Parathyroid adenoma (tissue), 2 donors: ENCODE results near the gene VPS4B.
A peak's percentile ranks its signal among the peaks of the same experiment; 100 is the strongest.

Experiments
- H2AFZ ChIP-seq: fragments of 300-600 bp; sonication (generic); one replicate; pipeline ENCODE4 v1.7.0; 2017; ENCODE audit warnings: antibody characterized with exemption, mild to moderate bottlenecking
- H3K27ac ChIP-seq: fragments of 300-600 bp; sonication (generic); one replicate; pipeline ENCODE4 v1.7.0; 2017
- H3K27me3 ChIP-seq: fragments of 300-600 bp; sonication (generic); one replicate; pipeline ENCODE4 v1.7.0; 2017; ENCODE audit warnings: low read length; ENCODE audit not compliant: control insufficient read depth, insufficient read depth
- H3K36me3 ChIP-seq: fragments of 300-600 bp; sonication (generic); one replicate; pipeline ENCODE4 v1.7.0; 2017; ENCODE audit warnings: low read length; ENCODE audit not compliant: control insufficient read depth, insufficient read depth
- H3K4me1 ChIP-seq: fragments of 300-600 bp; sonication (generic); one replicate; pipeline ENCODE4 v1.7.0; 2017; ENCODE audit warnings: control low read depth
- H3K4me2 ChIP-seq: fragments of 300-600 bp; sonication (generic); one replicate; pipeline ENCODE4 v1.7.0; 2017; ENCODE audit warnings: low read length
- H3K4me3 ChIP-seq: fragments of 300-600 bp; sonication (generic); one replicate; pipeline ENCODE4 v1.7.0; 2017; ENCODE audit warnings: low read depth, low read length
- H3K79me2 ChIP-seq: fragments of 300-600 bp; sonication (generic); one replicate; pipeline ENCODE4 v1.7.0; 2017; ENCODE audit warnings: control low read depth
- H3K9ac ChIP-seq: fragments of 300-600 bp; sonication (generic); one replicate; pipeline ENCODE4 v1.7.0; 2017; ENCODE audit warnings: mild to moderate bottlenecking
- H3K9me3 ChIP-seq: fragments of 300-600 bp; sonication (generic); one replicate; pipeline ENCODE4 v1.7.0; 2017; ENCODE audit warnings: low read length; ENCODE audit not compliant: control insufficient read depth
- TF ChIP-seq, protein P1 (sequence below): fragments of 300-600 bp; sonication (generic); IDR thresholded peaks from one replicate; pipeline ENCODE4 v1.7.0; 2017; ENCODE audit warnings: antibody characterized with exemption, mild to moderate bottlenecking
- donor health status: primary hyperparathyroidism.

The VPS4B gene

GRCh38 chr18:63342206-63342605, 80.1 kb downstream of the VPS4B start:
- Histone ChIP-seq H3K27me3 (no peaks in the 10 kb centered on the region), H3K36me3 (no peaks in the 10 kb centered on the region), H3K4me2 (no peak overlapping the region), H3K4me3 (no peak overlapping the region), H3K4me1 (no peaks in the 10 kb centered on the region), H3K79me2 (no peaks in the 10 kb centered on the region), H3K9ac (no peak overlapping the region), H3K27ac (no peak overlapping the region), H3K9me3 (no peaks in the 10 kb centered on the region), H2AFZ (no peak overlapping the region)
- TF ChIP-seq, protein P1, sequence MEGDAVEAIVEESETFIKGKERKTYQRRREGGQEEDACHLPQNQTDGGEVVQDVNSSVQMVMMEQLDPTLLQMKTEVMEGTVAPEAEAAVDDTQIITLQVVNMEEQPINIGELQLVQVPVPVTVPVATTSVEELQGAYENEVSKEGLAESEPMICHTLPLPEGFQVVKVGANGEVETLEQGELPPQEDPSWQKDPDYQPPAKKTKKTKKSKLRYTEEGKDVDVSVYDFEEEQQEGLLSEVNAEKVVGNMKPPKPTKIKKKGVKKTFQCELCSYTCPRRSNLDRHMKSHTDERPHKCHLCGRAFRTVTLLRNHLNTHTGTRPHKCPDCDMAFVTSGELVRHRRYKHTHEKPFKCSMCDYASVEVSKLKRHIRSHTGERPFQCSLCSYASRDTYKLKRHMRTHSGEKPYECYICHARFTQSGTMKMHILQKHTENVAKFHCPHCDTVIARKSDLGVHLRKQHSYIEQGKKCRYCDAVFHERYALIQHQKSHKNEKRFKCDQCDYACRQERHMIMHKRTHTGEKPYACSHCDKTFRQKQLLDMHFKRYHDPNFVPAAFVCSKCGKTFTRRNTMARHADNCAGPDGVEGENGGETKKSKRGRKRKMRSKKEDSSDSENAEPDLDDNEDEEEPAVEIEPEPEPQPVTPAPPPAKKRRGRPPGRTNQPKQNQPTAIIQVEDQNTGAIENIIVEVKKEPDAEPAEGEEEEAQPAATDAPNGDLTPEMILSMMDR: peak; percentile 22

DNA sequence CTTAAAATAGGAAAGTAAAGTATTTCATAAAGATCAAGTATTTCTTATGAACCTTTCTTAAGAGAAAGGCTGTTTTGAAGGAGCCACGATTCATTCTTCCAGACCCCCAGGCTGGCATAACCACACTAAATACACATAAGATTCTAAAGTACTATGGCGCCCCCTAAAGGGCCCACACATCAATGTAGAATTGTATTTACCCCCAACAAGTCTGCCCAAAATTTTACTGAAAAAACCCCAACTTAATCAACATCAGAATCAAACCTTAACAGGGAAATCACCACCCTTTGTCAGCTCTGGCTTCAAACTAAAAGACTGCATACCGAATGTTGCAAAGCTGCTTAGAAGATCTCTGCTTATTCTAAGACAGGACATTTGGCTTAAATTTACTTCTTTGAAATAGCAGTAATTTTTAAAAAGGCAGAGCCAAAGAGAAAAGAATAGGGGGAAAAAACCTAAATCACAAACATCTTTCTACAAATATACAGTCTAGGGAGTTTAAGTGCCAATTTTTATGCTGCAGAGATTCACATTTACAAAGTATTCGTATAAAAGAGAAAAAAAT, 82.3 kb downstream of the VPS4B start:
- Histone ChIP-seq H3K4me1 (no peaks in the 10 kb centered on the region), H3K9me3 (no peaks in the 10 kb centered on the region), H2AFZ (no peak overlapping the region), H3K4me3 (no peak overlapping the region), H3K4me2 (no peak overlapping the region), H3K36me3 (no peaks in the 10 kb centered on the region), H3K9ac (no peak overlapping the region), H3K27ac (no peak overlapping the region), H3K79me2 (no peaks in the 10 kb centered on the region), H3K27me3 (no peaks in the 10 kb centered on the region)
- TF ChIP-seq, protein P1: peak; percentile 33
